ENCODE measurements around the gene FCGBP.
"Not testable (repeated sequence)": the region's sequence is repeated elsewhere in the genome, so short reads cannot be mapped to it uniquely, and the experiment has no call there.

FCGBP gene

DNA sequence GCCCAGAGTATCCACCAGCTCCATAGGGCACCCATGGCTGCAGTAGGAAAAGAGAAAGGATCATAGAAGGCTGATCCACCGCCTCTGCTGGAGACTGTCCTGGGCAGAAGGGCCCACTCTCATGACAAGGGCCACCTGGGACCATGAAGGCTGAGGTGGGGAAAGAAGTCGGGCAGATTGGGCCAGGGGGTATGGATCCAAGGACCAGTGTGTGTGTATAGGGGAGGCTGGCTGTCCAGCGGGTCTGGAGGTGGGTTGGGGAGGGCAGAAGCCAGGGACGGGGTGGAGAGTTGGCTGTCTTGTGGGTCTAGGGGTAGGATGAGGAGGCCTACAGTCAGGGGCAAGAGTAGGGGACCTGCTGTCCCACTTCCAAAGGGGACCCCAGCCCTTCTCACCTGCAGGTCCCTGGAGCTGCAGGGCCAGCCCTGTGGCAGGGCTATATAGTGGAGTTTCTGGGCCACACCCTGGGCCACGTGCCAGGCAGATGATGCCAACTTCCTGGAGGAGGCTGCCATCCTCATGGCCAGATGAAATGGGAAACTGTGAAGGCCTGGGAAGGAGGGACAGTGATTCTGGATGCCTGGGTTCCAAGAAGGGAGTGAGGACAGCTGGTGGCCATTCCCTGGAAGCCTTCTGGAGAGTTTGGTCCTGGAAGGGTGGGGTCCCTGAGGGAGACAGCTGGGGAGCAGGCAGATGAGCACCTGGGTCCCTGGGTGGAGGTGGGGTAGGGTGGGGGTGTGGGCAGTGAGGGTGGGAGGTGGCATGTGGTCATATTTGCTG lies at the start of gene FCGBP:
FCGBP (minus strand) TSS at position 51 of the 780 bp plus-strand sequence.
- no peak for DNase-seq

- DNase-seq = no peak
These were observed 49.4 kb upstream of the FCGBP start for GRCh38 chr19:39983695-39984300.

- DNase-seq = no peak
These were observed 48.4 kb upstream of the FCGBP start for GRCh38 chr19:39982883-39983282.

GRCh38 chr19:39974377-39975155 lies 40.1 kb upstream of the FCGBP start:
- no peak for DNase-seq

DNA sequence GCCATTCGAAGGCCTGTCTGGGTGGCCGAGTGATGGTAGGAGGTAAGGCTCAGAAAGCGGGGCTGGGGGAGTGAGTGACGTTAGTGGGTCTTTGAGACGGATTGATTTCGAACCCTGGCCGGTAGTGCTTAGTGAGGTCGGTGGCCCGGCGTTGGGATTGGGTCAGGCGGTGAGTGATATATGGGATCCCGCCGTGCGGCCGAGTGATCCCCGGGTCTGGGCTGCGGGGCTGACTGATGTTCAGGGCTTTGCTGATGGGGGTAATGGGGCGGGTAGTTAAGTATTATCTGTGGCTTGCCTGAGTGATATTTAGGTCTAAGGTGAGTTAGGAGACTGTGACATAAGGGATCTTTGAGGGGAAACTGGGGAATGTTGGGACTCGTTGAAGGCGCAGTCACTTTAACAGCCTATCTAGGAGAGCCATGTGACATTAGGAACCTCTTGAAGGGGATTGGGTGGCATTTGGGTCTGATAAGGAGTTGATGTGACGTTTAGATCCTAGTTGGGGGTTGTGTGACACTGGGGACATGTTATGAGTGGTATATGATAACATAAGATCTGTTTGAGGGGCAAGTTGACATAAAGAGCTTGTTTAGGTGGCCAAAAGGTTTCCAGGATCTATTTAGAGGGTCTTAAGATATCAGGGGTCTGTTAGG lies 37.1 kb upstream of the FCGBP start:
- no peak for DNase-seq

GRCh38 chr19:39970675-39971379 lies 36.4 kb upstream of the FCGBP start, which contains the start of gene PSMC4:
TSS of gene PSMC4 (plus strand) at chr19:39971165. CDS start at chr19:39971203, 38 bp downstream.
- DNase-seq = peak; percentile 84 to 99 (median 98)

- DNase-seq = no peak
These were observed 35.9 kb upstream of the FCGBP start for GRCh38 chr19:39970425-39970674.

- DNase-seq = no peak
These were observed 35.4 kb upstream of the FCGBP start for GRCh38 chr19:39969681-39970424.

DNA sequence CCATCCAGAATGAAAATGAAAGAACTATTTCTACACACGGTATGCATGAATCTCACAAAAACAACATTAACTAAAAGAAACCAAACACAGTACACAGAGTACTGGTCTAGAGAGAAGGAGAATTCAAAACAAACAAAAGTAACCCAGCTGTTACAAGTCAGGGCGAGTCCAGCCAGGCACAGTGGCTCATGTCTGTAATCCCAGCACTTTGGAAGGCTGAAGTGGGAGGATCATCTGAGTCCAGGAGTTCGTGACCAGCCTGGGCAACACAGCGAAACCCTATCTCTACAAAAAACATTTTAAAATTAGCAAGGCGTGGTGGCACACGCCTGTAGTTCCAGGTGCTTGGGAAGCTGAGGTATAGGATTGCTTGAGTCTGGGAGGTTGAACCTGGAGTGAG lies 34.8 kb upstream of the FCGBP start:
- DNase-seq = no peak

GRCh38 chr19:39968789-39969188 lies 34.4 kb upstream of the FCGBP start:
- no peak for DNase-seq

DNA sequence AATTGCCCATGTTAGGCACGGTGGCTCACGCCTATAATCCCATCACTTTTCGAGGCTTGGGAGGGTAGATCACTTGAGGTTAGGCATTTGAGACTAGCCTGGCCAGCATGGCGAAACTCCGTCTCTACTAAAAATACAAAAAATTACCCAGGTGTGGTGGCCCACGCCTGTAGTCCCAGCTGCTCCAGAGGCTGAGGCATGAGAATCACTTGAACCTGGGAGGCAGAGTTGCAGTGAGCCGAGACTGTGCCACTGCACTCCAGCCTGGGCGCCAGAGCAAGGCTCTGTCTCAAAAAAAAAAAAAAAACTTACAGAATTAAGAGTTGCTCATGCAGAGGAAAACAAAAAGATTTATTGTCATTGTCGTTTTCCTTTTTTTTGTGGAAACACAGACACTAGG lies 33.1 kb upstream of the FCGBP start:
- DNase-seq = no peak

DNA sequence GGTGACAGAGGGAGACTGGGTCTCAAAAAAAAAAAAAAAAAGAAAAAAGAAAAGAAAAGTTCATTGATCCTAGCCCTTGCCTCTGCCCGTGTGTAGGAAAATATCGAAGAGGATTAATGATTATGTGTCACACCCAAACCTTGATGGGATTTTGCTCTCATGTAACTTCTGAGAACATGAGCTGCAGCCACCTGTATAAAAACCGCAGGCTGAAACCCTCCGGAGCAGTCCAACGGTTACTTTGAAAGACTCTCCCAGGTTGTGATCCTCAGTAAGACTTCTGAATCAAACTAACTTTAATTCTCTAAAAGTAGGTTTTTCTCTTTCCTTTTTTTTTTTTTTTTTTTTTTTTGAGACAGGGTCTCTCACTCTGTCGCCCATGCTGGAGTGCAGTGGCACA lies 32.2 kb upstream of the FCGBP start:
- DNase-seq = no peak

GRCh38 chr19:39963898-39964297 lies 29.5 kb upstream of the FCGBP start:
- DNase-seq = no peak

- not testable (repeated sequence) for DNase-seq
These were observed 25.0 kb upstream of the FCGBP start for GRCh38 chr19:39959407-39959806.

DNA sequence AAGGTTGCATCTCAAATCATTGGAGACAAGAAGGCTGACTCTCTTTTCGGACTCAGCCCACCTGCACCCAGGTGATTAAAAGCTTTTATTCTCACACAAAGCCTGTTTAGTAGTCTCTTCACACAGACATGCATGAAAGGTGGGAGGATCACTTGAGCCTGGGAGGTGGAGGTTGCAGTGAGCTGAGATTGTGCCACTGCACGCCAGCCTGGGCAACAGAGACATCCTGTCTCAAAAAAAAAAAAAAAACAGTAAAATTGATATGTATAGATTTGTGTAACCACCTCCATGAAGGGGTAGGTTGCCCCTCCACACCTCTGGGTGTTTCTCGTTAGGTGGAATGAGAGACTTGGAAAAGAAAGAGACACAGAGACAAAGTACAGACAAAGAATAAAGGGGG lies 24.5 kb upstream of the FCGBP start:
- not testable (repeated sequence) for DNase-seq

GRCh38 chr19:39957886-39958285 lies 23.5 kb upstream of the FCGBP start:
- DNase-seq = not testable (repeated sequence)

DNA sequence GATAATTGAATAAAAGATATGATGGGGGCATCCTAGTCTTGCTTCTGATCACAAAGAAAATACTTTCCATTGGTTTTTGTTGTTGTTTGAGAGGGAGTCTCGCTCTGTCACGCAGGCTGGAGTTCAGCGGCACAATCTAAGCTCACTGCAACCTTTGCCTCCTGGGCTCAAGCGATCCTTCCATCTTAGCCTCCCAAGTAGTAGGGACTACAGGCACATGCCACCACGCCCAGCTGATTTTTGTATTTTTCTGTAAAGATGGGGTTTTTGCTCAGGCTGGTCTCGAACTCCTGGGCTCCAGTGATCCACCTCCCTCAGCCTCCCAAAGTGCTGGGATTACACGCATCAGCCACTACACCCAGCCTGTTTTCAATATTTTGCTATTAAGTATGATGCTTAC lies 19.5 kb upstream of the FCGBP start:
- DNase-seq = no peak

DNA sequence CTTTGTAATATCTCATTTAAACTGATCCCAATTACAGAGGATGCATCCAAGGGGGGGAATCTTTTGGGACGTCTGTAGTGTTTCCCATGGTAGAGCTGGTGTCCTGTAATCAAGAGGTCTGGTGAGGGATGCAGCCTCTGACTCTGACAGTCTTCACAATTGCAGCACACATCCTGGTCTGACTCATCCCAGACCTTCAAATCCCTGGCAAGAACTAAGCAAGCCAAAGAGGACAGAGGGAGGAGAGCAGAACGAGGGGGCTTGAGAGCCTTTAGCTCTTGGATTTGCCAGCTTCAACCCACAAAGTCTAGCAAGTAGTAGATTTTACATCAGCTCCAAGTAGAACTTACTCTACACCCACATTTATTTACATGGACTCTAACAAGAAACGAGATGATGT lies 17.3 kb upstream of the FCGBP start:
- DNase-seq = no peak

- no peak for DNase-seq
These were observed 16.7 kb upstream of the FCGBP start for GRCh38 chr19:39951065-39951650.

- DNase-seq = no peak
These were observed 14.8 kb upstream of the FCGBP start for GRCh38 chr19:39949026-39949747.

GRCh38 chr19:39946532-39946931 lies 12.1 kb upstream of the FCGBP start:
- DNase-seq = no peak

Data from C1 segment of cervical spinal cord (tissue), 14 donors.